Measurements from ENCODE around the gene PPIL1. TPM values are rescaled to one million over a fixed set of nuclear protein-coding genes. Genes with fewer than 3 reads are reported as not detected.

Gene PPIL1
- polyA plus RNA-seq, 1 donor from 2014 or later = 104 TPM

- TF ChIP-seq EP300 (conservative IDR thresholded peaks at IDR 0.05; ENCODE audit: poor library complexity, severe bottlenecking) (no peak), SMC3 (conservative IDR thresholded peaks at IDR 0.05; ENCODE audit: poor library complexity) (no peak), RAD21 (conservative IDR thresholded peaks at IDR 0.05) (no peak)
- no peak overlapping the region for H3K4me3 ChIP-seq (ENCODE audit: low read length)
These were observed 53.7 kb downstream of the PPIL1 start for GRCh38 chr6:36820700-36821580.

GRCh38 chr6:36818756-36819155, 55.8 kb downstream of the PPIL1 start:
- H3K9me2 ChIP-seq (ENCODE audit: insufficient read depth, low read length) = no peaks in the 10 kb centered on the region
- H3K4me3 ChIP-seq (ENCODE audit: low read length) = no peak overlapping the region
- no peak overlapping the region for H3K27ac ChIP-seq (ENCODE audit: low read length)
- H2AFZ ChIP-seq (ENCODE audit: low read depth, low read length) = no peak overlapping the region
- H3K36me3 ChIP-seq (ENCODE audit: insufficient read depth, low read length) = no peaks in the 10 kb centered on the region
- no peak for TF ChIP-seq MXI1 (conservative IDR thresholded peaks at IDR 0.05; ENCODE audit: poor library complexity, severe bottlenecking)
- no peak for TF ChIP-seq REST (IDR thresholded peaks at IDR 0.05; ENCODE audit: borderline replicate concordance)
- TF ChIP-seq EZH2 (IDR thresholded peaks at IDR 0.05; ENCODE audit: borderline replicate concordance, insufficient read depth, low read length, poor library complexity, severe bottlenecking) = no peak
- no peak for TF ChIP-seq TAF1 (IDR thresholded peaks at IDR 0.05; ENCODE audit: low read depth)
- TF ChIP-seq CTCF (IDR thresholded peaks at IDR 0.05; ENCODE audit: poor library complexity, severe bottlenecking) = no peak
- no peak for TF ChIP-seq SMC3 (conservative IDR thresholded peaks at IDR 0.05; ENCODE audit: poor library complexity)
- no peak for TF ChIP-seq POLR2AphosphoS5 (IDR thresholded peaks at IDR 0.05)
- no peak for TF ChIP-seq EP300 (conservative IDR thresholded peaks at IDR 0.05; ENCODE audit: poor library complexity, severe bottlenecking)
- no peak for TF ChIP-seq RAD21 (conservative IDR thresholded peaks at IDR 0.05)
- H3K4me2 ChIP-seq (ENCODE audit: low read length) = no peak overlapping the region
- no peaks in the 10 kb centered on the region for H3K27me3 ChIP-seq (ENCODE audit: insufficient read depth, low read depth, low read length)
- no peaks in the 10 kb centered on the region for H3K9me3 ChIP-seq (ENCODE audit: low read length)
- no peaks in the 10 kb centered on the region for H4K20me1 ChIP-seq (ENCODE audit: insufficient read depth)
- no peaks in the 10 kb centered on the region for H3K79me2 ChIP-seq (replicated peaks; ENCODE audit: insufficient read depth, low read length)
- no peak overlapping the region for H3K9ac ChIP-seq (ENCODE audit: low read length)
- no peaks in the 10 kb centered on the region for H3F3A ChIP-seq (ENCODE audit: insufficient read depth, low read length, poor library complexity, severe bottlenecking)

More at GRCh38 chr6:36820700-36821580, 53.7 kb downstream of the PPIL1 start:
- Histone ChIP-seq H3K27ac (ENCODE audit: low read length) (no peak overlapping the region), H2AFZ (ENCODE audit: low read depth, low read length) (no peak overlapping the region), H3K27me3 (ENCODE audit: insufficient read depth, low read depth, low read length) (no peaks in the 10 kb centered on the region), H3K79me2 (replicated peaks; ENCODE audit: insufficient read depth, low read length) (no peaks in the 10 kb centered on the region), H3K36me3 (ENCODE audit: insufficient read depth, low read length) (no peaks in the 10 kb centered on the region), H3F3A (ENCODE audit: insufficient read depth, low read length, poor library complexity, severe bottlenecking) (no peaks in the 10 kb centered on the region), H4K20me1 (ENCODE audit: insufficient read depth) (no peaks in the 10 kb centered on the region), H3K9me3 (ENCODE audit: low read length) (no peaks in the 10 kb centered on the region), H3K9ac (ENCODE audit: low read length) (no peak overlapping the region), H3K4me2 (ENCODE audit: low read length) (no peak overlapping the region), H3K9me2 (ENCODE audit: insufficient read depth, low read length) (no peaks in the 10 kb centered on the region)

Measured in neural cell (in vitro differentiated cells).